Glomerular visceral epithelial cell (primary cell): Measurements from ENCODE around the gene IRF5.
"Not testable (repeated sequence)": the region's sequence is repeated elsewhere in the genome, so short reads cannot be mapped to it uniquely, and the experiment has no call there.

Source experiments
- DNase-seq: peaks from one replicate; pipeline ENCODE4 v3.0.0-alpha.2; 2016; ENCODE audit errors: extremely low spot score

Gene IRF5

GRCh38 chr7:128939075-128939860 is 1.5 kb downstream of the IRF5 start:
- DNase-seq: no peak

- no peak for DNase-seq
Measured at GRCh38 chr7:128939861-128940410, 2.2 kb downstream of the IRF5 start.

GRCh38 chr7:128940494-128941322 is 3.0 kb downstream of the IRF5 start:
- no peak for DNase-seq

GRCh38 chr7:128941323-128941890 is 3.7 kb downstream of the IRF5 start:
- DNase-seq: no peak

DNA sequence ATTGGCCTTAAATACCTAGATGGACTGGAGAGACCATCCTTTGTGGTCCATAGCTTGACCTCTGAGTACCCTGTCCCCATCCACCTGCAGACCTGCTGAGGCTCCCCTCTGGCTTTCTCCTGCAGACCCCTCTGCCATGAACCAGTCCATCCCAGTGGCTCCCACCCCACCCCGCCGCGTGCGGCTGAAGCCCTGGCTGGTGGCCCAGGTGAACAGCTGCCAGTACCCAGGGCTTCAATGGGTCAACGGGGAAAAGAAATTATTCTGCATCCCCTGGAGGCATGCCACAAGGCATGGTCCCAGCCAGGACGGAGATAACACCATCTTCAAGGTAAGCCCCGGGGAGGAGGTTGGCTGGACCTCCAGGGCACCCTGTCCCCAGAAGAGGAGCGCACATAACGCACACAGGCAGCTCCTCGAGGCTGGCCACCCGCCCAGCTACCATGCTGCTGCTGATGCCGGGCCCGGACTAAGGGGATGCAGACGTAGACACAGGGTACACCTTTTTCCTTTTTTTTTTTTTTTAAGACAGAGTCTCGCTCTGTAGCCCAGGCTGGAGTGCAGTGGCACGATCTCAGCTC is 4.3 kb downstream of the IRF5 start:
- DNase-seq: no peak

DNA sequence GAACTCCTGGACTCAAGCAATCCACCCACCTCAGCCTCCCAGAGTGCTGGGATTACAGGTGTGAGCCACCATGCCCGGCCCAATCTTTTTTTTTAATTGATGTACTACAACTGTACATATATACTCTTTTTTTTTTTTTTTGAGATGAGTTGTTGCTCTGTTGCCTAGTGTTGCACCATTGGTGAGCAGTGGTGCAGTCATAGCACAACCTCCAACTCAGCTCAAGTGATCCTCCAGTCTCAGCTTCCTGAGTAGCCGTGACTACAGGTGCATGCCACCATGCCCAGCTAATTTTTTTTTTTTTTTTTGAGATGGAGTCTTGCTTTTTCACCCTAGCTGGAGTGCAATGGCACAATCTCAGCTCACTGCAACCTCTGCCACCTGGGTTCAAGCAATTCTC is 5.5 kb downstream of the IRF5 start:
- DNase-seq: not testable (repeated sequence)

- DNase-seq: no peak
Measured at GRCh38 chr7:128944487-128945236, 6.9 kb downstream of the IRF5 start.

- no peak for DNase-seq
Measured at GRCh38 chr7:128945668-128946366, 8.1 kb downstream of the IRF5 start.

DNA sequence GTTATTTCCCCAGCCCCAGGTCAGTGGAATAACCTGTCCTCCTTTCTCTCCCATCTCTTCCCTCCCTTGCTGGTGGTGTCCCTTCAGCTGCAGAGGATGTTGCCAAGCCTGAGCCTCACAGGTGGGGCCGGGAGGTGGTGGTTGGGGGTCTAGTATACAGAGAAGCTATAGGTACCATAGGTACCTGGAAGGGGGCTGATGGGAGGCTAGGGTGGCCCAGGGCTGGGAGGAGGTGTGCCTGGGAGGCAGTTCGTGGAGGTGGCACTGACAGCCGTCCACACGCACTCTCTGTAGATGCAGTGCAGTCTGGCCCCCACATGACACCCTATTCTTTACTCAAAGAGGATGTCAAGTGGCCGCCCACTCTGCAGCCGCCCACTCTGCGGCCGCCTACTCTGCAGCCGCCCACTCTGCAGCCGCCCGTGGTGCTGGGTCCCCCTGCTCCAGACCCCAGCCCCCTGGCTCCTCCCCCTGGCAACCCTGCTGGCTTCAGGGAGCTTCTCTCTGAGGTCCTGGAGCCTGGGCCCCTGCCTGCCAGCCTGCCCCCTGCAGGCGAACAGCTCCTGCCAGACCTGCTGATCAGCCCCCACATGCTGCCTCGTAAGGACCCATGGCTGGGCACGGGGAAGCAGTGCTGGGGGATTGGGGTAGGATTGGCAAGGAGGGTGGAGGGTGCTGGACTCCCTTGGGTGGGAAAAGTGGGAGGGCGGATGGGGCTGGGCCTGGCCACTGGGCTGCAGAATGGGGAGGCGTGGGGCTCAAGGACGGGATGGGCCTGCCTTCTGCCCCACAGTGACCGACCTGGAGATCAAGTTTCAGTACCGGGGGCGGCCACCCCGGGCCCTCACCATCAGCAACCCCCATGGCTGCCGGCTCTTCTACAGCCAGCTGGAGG is 9.5 kb downstream of the IRF5 start:
- no peak for DNase-seq

DNA sequence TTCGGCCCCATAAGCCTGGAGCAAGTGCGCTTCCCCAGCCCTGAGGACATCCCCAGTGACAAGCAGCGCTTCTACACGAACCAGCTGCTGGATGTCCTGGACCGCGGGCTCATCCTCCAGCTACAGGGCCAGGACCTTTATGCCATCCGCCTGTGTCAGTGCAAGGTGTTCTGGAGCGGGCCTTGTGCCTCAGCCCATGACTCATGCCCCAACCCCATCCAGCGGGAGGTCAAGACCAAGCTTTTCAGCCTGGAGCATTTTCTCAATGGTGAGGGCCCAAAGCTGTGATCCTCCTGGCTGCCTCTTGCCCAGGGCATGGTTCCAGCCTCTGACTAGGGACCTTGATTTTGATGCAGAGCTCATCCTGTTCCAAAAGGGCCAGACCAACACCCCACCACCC is 10.1 kb downstream of the IRF5 start:
- DNase-seq: no peak

DNA sequence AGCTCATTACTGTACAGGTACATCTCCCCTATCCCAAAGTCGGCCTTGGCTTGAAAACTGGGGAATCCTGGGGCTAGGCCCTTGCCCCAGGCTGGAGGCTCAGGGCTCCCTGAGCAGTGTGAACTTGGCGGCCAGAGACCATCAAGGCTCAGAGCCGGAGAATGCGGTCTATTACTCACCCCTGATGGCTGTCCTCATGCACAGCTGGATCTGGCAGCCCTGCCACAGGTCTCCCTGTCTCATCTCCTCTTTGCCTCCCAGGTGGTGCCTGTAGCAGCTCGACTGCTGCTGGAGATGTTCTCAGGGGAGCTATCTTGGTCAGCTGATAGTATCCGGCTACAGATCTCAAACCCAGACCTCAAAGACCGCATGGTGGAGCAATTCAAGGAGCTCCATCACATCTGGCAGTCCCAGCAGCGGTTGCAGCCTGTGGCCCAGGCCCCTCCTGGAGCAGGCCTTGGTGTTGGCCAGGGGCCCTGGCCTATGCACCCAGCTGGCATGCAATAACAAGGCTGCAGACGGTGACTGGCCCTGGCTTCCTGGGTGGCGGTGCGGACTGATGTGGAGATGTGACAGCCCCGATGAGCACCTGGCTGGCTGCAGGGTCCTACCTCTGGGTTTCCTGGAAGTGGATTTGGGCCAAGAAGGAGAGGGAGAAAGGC is 10.7 kb downstream of the IRF5 start:
- DNase-seq: no peak

DNA sequence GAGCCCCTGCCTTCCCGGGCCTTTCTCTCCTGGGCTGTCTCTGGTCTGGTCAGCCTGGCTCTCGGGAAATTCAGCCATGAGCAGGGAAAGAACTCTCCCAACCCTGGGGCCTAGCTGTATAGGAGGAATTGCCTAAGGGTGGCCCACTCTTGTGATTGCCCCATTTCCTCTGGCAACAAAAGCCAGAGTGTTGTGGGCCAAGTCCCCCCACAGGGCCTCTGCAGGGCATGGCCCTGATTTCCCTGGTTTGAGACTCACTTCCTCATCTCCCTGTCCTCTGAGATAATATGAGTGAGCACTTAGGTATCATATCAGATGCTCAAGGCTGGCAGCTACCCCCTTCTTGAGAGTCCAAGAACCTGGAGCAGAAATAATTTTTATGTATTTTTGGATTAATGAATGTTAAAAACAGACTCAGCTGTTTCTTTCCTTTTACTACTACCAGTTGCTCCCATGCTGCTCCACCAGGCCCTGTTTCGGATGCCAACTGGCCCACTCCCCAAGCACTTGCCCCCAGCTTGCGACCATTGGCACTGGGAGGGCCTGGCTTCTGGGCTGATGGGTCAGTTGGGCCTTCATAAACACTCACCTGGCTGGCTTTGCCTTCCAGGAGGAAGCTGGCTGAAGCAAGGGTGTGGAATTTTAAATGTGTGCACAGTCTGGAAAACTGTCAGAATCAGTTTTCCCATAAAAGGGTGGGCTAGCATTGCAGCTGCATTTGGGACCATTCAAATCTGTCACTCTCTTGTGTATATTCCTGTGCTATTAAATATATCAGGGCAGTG is 11.4 kb downstream of the IRF5 start:
- no peak for DNase-seq

GRCh38 chr7:128951296-128951695 is 13.6 kb downstream of the IRF5 start:
- DNase-seq: no peak

DNA sequence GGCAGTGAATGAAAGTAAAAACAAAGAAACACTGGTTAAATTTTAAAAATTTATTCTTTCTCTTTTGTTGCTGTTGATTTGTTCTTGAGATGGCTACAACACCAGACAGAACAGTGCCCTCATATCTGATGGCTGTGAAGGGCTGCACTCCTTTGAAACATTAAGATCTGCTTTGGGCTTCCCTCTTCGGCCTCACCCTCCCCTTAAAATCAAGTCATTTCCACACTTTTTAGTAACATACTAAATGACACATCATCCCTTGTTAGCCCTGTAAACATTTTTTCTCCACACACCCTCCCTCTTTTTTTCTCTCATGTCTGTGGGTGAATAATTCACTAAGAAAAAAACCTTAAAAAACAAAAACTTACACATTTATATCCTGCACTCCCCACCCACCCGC is 16.4 kb downstream of the IRF5 start:
- no peak for DNase-seq

- DNase-seq: no peak
Measured at GRCh38 chr7:128954830-128955802, 17.4 kb downstream of the IRF5 start.

GRCh38 chr7:128955981-128956380 is 18.3 kb downstream of the IRF5 start:
- no peak for DNase-seq

- no peak for DNase-seq
Measured at GRCh38 chr7:128959296-128959695, 21.6 kb downstream of the IRF5 start.
